Measurements from ENCODE around the gene NEDD8.

DNA sequence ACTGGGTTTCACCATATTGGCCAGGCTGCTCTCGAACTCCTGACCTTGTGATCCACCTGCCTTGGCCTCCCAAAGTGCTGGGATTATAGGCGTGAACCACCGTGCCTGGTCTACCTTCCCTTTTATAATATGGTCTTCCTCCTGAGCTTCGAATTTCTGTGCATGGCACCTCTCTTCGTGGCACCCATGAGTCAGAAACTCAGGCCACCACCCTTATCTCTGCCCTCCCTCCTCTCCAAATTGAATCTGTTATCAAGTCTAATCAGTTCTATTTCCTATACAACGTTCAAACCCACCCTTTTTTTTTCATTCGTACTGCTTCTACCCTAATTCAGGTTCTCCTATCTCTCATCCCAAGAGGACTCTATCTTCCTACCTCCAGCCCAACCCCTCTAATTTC, 15.3 kb upstream of the NEDD8 start:
- no peak for TF ChIP-seq YY1 (IDR thresholded peaks at IDR 0.05; ENCODE audit: insufficient read depth, insufficient read length)
- TF ChIP-seq SUZ12 (IDR thresholded peaks at IDR 0.05; ENCODE audit: extremely low read depth, insufficient read depth, insufficient read length), result no peak

Data from NT2/D1 (cell line).